Measurements from ENCODE around the gene LDLRAD4.

The LDLRAD4 gene

DNA sequence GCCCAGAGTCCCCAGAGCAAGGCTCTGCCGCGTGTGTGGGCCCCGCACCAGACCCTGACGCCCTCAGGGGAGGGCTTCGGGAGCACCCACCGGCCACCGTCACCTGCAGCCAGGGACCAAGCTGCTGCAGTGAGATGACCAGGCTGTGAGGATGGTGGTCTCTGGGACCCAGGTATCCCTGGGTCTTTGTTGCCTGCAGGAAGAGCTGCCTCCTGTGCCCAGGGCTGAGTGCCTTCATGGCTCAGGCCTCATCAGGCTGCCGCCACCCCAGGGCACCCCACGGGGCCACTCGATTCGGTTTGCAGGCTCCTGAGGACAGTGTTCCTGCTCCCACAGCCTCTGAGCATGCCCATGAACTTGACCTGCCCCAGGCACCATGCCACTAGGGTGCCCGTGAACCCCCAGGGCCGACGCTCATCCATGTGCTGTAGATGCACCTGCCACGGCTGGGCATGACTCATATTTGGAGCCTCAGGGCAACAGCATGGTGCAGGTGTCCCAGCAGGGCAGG lies 398.0 kb downstream of the LDLRAD4 start:
- no peak for DNase-seq (ENCODE audit: low read depth)

- no peak for DNase-seq (ENCODE audit: low read depth)
Measured at GRCh38 chr18:13617826-13618515, 399.4 kb downstream of the LDLRAD4 start.

GRCh38 chr18:13618760-13619438 lies 400.3 kb downstream of the LDLRAD4 start:
- DNase-seq (ENCODE audit: low read depth) = no peak

- no peak for DNase-seq (ENCODE audit: low read depth)
Measured at GRCh38 chr18:13619505-13620205, 401.1 kb downstream of the LDLRAD4 start.

GRCh38 chr18:13620206-13620672 lies 401.7 kb downstream of the LDLRAD4 start:
- no peak for DNase-seq (ENCODE audit: low read depth)

DNA sequence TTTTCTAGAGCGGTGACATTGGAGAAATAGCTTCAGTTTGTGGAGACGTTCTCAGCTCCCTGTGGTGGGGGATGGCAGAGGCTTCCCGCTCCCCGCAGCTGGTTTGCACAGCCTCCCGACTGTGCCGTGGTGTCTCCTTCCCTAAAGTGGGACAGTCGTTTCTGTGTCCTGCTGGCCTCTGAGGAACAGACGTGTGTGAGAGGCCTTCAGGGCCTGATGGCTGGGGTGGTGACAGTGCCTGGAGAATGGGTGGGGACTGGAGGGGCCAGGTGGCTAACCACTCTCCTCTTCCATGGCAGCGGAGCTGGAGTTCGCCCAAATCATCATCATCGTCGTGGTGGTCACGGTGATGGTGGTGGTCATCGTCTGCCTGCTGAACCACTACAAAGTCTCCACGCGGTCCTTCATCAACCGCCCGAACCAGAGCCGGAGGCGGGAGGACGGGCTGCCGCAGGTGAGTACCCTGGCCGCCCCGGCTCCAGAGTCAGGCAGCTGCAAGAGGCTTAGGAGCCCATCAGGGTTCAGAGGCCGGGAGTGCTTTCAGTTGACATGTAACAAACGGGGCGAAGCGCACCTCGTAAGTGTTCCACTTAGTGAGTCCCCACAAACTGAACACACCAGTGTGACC lies 402.4 kb downstream of the LDLRAD4 start:
- DNase-seq (ENCODE audit: low read depth) = no peak

DNA sequence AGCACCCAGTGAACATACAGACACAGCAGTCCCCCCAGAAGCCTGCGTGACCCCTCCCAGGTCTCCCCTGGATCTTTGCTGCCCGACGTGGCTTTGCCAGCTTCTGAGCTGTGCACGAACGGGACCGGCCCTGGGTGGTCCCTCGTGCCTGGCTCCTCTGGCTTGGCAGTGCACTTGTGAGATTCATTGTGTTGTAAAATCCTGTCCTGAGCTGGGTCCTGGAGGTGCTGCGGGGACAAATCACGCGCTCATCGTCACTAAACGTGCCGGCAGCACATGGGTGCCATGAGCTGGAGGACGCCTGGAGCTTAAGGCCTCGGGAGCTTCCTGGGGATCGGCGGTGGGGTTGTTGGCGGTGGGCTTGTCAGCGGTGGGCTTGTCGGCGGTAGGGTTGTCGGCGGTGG lies 402.9 kb downstream of the LDLRAD4 start:
- no peak for DNase-seq (ENCODE audit: low read depth)

GRCh38 chr18:13621886-13622619 lies 403.5 kb downstream of the LDLRAD4 start:
- no peak for DNase-seq (ENCODE audit: low read depth)

GRCh38 chr18:13622751-13623150 lies 404.2 kb downstream of the LDLRAD4 start:
- no peak for DNase-seq (ENCODE audit: low read depth)

DNA sequence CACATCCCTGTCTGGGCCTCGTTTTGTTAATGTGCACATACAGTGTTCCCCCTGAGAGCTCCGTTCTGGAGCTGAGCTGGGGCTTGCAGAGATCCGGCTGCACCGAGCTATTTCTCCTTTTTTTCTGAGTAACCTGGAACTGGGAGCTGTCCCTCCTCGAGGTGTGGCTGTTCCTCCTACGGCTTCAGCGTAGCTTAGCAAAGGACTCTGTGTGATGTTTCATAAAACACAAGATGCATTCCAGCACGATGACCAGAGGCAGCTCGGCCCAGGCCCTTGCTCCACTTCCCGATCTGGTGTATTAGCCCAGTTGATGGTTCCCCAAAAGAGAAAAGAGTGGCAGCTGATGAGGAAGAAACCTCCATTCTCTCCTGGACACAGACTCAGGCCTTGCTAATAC lies 404.8 kb downstream of the LDLRAD4 start:
- no peak for DNase-seq (ENCODE audit: low read depth)

DNA sequence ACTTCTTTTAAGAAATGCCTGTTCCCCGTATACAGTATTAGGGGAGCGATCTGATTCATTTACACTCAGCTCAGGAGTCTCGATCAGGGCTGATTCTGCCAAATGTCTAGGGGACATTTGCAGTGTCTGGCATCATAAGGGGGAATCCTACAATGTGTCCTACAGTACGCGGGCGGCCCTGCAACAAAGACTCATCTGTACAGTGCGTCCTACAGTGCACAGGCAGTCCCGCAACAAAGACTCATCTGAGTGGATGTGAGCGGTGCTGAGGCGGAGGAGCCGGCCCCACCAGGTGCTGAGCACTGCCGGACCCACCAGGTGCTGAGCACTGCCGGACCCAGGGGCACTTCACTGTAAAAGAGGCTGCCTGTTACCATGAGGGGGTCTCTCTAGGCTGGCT lies 405.3 kb downstream of the LDLRAD4 start:
- no peak for DNase-seq (ENCODE audit: low read depth)

- DNase-seq (ENCODE audit: low read depth) = no peak
Measured at GRCh38 chr18:13624563-13625237, 406.1 kb downstream of the LDLRAD4 start.

DNA sequence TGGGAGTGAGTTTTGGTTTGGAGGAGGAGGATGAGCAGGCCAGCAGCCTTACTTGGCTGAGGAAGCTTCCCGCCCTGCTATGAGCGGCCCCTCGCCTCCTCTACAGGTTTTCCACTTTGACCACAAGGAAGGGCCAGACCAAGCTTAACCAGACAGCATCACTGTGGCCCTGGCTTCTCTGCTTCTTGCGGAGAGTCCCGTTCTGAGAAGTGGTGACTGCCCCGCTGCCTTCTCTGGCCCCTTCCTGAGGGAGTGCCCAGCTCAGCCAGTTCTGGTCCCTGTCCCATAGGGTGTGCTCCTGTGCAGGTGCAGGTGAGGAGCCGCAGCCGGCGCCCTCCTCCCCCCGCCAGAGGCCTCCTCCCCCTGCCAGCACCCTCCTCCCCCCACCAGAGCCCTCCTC lies 406.8 kb downstream of the LDLRAD4 start:
- DNase-seq (ENCODE audit: low read depth) = no peak

DNA sequence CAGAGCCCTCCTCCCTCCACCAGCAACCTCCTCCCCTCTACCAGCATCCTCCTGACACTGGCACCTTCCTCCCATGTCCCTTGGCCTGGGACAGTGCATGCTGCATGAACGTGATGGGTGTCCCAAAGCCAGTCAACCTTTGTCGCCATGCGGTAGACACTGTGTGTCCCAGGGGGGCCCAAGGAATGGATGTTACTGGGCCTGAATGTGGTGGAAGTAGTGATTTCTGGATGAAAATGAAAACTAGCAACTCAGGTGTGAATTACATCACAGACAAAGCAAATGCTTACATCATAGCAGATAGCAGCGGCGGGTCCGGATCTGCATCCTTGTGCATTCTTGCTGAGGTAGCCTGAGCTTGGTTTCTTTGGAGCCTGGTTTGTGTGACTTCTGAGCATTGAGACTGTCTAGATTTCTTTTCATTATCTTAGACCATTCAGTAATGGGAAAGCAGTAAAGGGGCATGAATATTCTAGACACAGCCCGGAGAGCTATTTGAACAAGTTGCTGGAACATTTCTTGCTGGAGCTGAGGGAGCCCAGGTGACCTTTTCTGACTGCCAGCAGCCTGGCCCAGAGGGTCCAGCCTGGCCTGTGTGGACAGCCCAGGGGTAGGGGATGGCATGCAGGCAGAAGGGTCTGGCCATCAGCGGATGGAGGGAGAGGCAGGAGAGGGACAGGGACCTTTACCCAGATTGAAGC lies 407.4 kb downstream of the LDLRAD4 start:
- no peak for DNase-seq (ENCODE audit: low read depth)

GRCh38 chr18:13626544-13626908 lies 408.0 kb downstream of the LDLRAD4 start:
- DNase-seq (ENCODE audit: low read depth) = no peak

DNA sequence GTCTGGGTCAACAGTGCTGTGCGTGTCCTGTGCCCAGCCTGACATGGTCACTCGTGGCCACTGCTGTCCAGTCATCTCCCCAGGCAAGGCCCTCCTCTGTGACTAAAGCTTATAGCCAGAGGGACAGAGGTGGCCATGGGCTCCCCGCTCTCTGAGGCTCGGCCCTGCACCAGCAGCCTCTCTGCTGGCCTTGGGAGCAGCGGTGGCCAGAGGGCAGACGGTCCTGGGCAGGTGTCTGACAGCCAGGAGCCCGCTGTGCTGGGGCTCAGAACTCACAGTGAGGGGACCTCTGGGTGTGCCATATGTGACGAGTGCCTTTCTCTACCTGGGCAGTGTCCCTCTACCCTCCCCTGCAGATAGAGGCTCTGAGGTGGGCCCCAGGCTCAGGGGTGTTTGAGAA lies 409.1 kb downstream of the LDLRAD4 start:
- no peak for DNase-seq (ENCODE audit: low read depth)

GRCh38 chr18:13628211-13628610 lies 409.7 kb downstream of the LDLRAD4 start:
- DNase-seq (ENCODE audit: low read depth) = no peak

GRCh38 chr18:13629841-13630715 lies 411.5 kb downstream of the LDLRAD4 start:
- peak; percentile 26 for DNase-seq (ENCODE audit: low read depth)

- DNase-seq (ENCODE audit: low read depth) = no peak
Measured at GRCh38 chr18:13630716-13631268, 412.2 kb downstream of the LDLRAD4 start.
